ENCODE data around the gene TADA3.

GRCh38 chr3:9797196-9797945, 5.1 kb upstream of the TADA3 start:
- no peak for TF ChIP-seq POLR2A (IDR thresholded peaks at IDR 0.05)
- TF ChIP-seq, protein P1, sequence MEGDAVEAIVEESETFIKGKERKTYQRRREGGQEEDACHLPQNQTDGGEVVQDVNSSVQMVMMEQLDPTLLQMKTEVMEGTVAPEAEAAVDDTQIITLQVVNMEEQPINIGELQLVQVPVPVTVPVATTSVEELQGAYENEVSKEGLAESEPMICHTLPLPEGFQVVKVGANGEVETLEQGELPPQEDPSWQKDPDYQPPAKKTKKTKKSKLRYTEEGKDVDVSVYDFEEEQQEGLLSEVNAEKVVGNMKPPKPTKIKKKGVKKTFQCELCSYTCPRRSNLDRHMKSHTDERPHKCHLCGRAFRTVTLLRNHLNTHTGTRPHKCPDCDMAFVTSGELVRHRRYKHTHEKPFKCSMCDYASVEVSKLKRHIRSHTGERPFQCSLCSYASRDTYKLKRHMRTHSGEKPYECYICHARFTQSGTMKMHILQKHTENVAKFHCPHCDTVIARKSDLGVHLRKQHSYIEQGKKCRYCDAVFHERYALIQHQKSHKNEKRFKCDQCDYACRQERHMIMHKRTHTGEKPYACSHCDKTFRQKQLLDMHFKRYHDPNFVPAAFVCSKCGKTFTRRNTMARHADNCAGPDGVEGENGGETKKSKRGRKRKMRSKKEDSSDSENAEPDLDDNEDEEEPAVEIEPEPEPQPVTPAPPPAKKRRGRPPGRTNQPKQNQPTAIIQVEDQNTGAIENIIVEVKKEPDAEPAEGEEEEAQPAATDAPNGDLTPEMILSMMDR (IDR thresholded peaks at IDR 0.05) = no peak

Measured in prostate gland (tissue), 2 donors.